Body of pancreas (tissue), 4 donors: ENCODE measurements around the gene PHACTR3.

Source experiments
- CTCF ChIP-seq, 7 experiments: fragments of 450-650 bp in 4 of 7; fragments of 200-600 bp in 3 of 7; sonication (generic) in 3 of 7; IDR thresholded peaks; one replicate each; pipeline ENCODE4 v1.5.1; 2016 to 2019; ENCODE audit warnings: antibody characterized with exemption in 7 of 7
- POLR2A ChIP-seq, 3 donors: fragments of 450-650 bp; IDR thresholded peaks; one replicate each; pipeline ENCODE4 v1.6.1; 2016; ENCODE audit warnings: antibody characterized with exemption in 3 of 3, mild to moderate bottlenecking in 2 of 3

DNA sequence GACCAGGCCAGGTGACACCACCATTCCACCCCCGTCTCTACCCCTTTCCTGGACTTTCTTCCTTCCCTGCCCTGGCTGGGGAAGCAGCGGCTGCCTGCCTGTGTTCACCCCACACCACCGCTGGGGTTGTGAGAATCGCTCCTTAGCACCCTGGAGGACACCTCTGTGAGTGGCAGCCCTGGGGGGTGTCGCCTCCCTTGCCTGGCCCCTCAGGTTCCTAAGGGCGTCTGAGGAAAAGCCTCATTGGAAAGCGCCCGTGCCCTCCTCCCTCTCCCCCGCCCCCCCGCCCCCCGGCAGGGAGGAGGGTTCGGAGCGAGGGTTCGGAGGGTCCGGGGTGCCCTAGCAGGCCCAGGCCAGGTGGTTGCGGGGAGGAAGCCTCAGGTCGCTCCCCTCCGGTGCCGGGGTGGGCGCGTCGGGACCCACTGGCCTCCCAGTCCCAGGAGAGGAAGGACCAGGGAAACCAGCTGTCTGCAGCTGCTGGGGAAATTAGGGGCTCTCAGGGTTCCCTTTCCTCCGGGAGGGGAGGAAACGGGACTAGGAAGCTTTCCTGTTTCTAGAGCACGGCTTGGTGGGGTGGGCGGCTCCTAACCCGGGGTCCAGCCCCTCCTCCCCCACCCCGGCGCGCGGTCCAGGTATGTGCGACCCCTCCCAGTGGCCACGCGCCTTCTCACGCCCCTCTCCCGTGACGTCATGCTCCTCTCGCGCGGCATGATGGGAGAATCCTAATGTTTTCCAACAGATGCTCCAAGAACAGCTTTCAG, at the start of gene PHACTR3:
- TF ChIP-seq CTCF (IDR thresholded peaks at IDR 0.05) (no peak), POLR2A (IDR thresholded peaks at IDR 0.05) (no peak)
